ENCODE results near the gene RTL1.

Gene RTL1

DNA sequence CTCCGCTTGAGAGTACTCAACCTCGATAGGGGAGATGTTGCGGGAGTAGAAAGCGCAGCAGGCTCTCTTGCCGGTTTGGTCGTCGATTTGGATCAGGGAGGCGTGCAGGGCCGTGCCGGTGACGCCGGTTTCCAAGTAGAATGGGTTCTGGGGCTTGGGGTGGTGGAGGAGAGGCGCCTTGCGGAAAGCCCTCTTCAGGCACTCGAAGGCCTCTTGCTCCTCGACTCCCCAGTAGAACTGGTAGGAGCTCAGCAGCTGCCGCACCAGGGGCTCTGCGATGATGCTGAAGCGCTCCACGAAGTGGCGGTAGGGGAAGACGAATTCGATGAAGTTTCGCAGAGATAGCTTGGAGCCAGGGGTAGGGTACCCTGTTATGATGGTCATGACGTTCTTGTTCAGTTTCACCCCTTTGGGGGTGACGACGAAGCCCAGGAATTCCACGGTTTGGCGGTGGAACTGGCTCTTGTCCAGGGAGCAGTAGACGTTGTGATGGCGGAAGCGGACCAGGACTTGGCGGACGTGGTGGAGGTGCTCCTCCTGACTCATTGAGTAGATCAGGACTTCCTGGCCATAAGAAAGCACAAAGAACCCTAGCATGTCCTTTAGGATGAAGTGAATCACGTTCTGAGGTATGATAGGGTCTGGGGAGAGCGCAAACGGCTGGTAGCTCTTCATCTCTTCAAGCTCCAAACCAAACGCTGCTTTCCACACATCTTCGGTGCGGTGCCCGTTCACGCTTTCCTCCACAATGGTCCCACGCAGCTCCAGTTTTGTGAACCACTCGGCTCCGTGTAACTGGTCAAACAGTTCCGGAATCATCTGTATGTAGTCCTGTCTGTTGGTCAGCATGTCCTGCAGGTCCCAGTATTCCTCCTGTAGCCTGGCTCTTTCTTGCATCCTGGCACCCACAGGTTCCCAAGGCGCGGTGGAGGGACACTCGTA, 21.2 kb downstream of the RTL1 start:
- TF ChIP-seq CEBPB (IDR thresholded peaks at IDR 0.05) (no peak), FOXM1 (IDR thresholded peaks at IDR 0.05; ENCODE audit: borderline replicate concordance, low read depth) (no peak), CREB1 (IDR thresholded peaks at IDR 0.05; ENCODE audit: low read depth) (no peak), YY1 (IDR thresholded peaks at IDR 0.05; ENCODE audit: low read depth) (no peak), TCF12 (IDR thresholded peaks at IDR 0.05; ENCODE audit: low read depth) (no peak), ZBTB7A (IDR thresholded peaks at IDR 0.05; ENCODE audit: low read depth) (no peak), NFIC (IDR thresholded peaks at IDR 0.05) (no peak), EP300 (IDR thresholded peaks at IDR 0.05; ENCODE audit: borderline replicate concordance) (no peak), TEAD4 (IDR thresholded peaks at IDR 0.05) (no peak), TAF1 (IDR thresholded peaks at IDR 0.05; ENCODE audit: low read depth) (no peak), RAD21 (IDR thresholded peaks at IDR 0.05; ENCODE audit: low read depth) (no peak)
- TF ChIP-seq, protein P1, sequence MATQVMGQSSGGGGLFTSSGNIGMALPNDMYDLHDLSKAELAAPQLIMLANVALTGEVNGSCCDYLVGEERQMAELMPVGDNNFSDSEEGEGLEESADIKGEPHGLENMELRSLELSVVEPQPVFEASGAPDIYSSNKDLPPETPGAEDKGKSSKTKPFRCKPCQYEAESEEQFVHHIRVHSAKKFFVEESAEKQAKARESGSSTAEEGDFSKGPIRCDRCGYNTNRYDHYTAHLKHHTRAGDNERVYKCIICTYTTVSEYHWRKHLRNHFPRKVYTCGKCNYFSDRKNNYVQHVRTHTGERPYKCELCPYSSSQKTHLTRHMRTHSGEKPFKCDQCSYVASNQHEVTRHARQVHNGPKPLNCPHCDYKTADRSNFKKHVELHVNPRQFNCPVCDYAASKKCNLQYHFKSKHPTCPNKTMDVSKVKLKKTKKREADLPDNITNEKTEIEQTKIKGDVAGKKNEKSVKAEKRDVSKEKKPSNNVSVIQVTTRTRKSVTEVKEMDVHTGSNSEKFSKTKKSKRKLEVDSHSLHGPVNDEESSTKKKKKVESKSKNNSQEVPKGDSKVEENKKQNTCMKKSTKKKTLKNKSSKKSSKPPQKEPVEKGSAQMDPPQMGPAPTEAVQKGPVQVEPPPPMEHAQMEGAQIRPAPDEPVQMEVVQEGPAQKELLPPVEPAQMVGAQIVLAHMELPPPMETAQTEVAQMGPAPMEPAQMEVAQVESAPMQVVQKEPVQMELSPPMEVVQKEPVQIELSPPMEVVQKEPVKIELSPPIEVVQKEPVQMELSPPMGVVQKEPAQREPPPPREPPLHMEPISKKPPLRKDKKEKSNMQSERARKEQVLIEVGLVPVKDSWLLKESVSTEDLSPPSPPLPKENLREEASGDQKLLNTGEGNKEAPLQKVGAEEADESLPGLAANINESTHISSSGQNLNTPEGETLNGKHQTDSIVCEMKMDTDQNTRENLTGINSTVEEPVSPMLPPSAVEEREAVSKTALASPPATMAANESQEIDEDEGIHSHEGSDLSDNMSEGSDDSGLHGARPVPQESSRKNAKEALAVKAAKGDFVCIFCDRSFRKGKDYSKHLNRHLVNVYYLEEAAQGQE (IDR thresholded peaks at IDR 0.05; ENCODE audit: low read depth) = no peak
- TF ChIP-seq, protein P2, sequence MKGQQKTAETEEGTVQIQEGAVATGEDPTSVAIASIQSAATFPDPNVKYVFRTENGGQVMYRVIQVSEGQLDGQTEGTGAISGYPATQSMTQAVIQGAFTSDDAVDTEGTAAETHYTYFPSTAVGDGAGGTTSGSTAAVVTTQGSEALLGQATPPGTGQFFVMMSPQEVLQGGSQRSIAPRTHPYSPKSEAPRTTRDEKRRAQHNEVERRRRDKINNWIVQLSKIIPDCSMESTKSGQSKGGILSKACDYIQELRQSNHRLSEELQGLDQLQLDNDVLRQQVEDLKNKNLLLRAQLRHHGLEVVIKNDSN (IDR thresholded peaks at IDR 0.05) = no peak
- TF ChIP-seq, protein P3, sequence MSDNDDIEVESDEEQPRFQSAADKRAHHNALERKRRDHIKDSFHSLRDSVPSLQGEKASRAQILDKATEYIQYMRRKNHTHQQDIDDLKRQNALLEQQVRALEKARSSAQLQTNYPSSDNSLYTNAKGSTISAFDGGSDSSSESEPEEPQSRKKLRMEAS (IDR thresholded peaks at IDR 0.05) = no peak

DNA sequence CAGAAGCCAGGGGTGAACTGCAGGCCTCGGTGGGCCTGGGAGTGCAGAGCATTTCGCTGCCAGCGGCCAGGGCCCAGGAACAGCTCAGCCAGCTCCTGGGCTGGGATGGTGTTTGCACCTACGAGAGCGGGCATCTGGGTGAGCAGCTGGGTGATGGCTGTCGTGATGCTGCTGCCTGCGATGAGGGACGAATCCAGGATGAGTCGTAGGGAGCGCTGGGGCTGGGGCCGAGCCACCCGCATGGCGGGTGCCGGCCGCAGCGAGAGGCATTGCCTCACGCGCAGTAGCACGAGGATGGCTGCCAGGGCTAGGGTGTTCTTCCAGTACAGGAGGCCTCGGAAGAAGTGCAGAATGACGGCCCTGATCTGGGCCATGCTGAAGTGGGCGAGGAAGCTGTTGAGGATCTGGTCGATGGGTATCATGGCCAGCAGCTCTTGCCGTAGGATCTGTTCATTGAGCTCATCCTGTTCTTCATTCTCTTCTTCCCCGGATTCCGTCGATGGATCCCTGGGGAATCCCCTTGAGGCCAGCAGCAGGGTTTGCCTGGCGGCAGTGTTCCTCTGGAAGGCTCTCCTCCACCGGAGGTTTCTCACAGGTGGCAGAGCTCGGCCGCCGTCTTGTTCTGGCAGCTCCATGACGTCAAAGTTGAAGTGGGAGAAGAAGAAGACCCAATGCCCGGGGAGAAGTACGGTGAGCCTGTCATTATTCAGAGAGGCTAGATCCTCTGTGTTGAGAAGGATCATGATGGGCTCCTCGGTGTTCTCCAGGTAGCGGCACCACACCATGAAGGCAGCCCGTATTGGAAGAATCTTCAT, 22.1 kb downstream of the RTL1 start:
- no peak for TF ChIP-seq CREB1 (IDR thresholded peaks at IDR 0.05; ENCODE audit: low read depth)

DNA sequence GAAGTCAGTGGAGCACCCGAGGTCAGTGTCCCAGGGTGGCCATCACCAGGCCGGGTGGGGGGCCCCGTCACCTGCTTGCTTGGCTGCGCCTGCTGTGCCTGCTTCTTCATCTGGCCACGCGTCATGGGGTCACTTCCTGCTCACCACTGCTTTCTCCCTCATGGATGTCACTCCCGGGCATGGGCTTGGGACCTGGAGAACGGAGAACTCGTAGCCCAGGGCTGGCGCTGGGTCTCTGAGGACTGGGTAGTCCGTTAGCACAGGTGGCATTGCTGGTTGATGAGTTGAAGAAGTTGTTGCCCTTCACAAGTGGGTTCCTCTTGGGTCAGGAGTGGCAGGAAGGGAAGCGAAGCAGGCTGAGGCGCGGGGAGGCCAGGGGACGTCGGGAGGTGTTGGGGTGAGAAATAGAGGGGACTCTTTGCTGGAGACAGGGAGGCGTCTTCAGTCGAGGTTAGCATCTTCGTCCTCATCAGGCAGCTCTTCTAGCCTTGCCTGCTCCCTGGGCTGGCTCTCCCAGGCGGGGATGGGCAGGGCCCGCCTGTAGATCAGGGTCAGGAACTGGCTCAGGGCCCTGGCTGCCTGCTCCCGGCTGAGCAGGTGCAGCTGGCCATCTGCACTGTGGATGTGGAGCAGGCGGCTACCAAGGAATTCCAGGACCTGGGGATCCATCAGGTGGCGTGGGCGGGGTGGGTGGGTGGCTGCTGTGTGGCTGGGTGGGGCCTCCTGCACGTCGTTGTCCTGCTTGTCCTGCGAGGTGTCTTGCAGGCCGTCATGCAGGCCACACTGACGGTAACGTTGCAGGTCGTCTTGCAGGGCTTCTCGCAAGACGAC, 23.0 kb downstream of the RTL1 start:
- TF ChIP-seq EP300 (IDR thresholded peaks at IDR 0.05; ENCODE audit: borderline replicate concordance) = no peak
- TF ChIP-seq, protein P1 (IDR thresholded peaks at IDR 0.05; ENCODE audit: low read depth) = no peak
- no peak for TF ChIP-seq EGR1 (IDR thresholded peaks at IDR 0.05)
- TF ChIP-seq CREB1 (IDR thresholded peaks at IDR 0.05; ENCODE audit: low read depth) = no peak
- TF ChIP-seq YY1 (IDR thresholded peaks at IDR 0.05; ENCODE audit: low read depth) = no peak

DNA sequence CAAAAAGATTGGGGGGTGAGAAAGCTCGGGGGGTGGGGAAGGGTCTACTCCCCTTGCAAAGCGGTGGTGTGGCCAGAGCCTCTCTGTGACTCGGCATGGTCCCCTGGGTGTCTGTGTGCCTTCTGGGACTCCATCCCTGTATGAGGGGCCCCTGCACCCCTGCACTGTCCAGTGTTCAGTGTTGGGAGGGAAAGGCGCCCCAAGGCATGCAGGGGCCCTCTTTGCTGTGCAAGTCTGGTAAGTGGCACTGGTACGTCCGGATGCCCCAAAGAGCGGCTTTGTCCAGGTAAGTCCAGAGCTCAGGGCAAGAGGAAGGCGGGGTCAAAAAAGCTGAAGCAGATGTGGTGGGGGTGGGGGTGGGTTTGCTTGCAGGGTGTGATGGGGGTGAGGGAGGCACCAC, 23.7 kb downstream of the RTL1 start:
- TF ChIP-seq YY1 (IDR thresholded peaks at IDR 0.05; ENCODE audit: low read depth) = no peak
- no peak for TF ChIP-seq EP300 (IDR thresholded peaks at IDR 0.05; ENCODE audit: borderline replicate concordance)
- TF ChIP-seq, protein P1 (IDR thresholded peaks at IDR 0.05; ENCODE audit: low read depth) = no peak
- no peak for TF ChIP-seq CREB1 (IDR thresholded peaks at IDR 0.05; ENCODE audit: low read depth)
- TF ChIP-seq, protein P3 (IDR thresholded peaks at IDR 0.05) = no peak
- TF ChIP-seq EGR1 (IDR thresholded peaks at IDR 0.05) = no peak

All from Ishikawa (cell line).